PC-3 (cell line): Measurements from ENCODE around the gene EXD3. TPM values are rescaled to one million over a fixed set of nuclear protein-coding genes. Genes with fewer than 3 reads are reported as not detected.

Source experiments
- ATAC-seq: fragments of 200-7000 bp; cut with Tn5 transposase; 2 replicates; pipeline ENCODE4 v1.9.1; 2020; ENCODE audit warnings: mild to moderate bottlenecking, moderate library complexity
- BruUV-seq: library from RNA; stranded (reverse); fragments of 400-500 nt; replicated peaks from 2 replicates; lab custom pipeline; 2021; lab: Mats Ljungman, UMichigan
- CTCF ChIA-PET: fragments of 300-600 bp; sonication (Branson Sonifier 250); formaldehyde crosslinking; loops from one replicate; lab custom pipeline; 2022; ENCODE audit warnings: antibody characterized with exemption; lab: Charles Lee
- POLR2A ChIA-PET: fragments of 300-600 bp; sonication (Branson Sonifier 250); formaldehyde crosslinking; loops from one replicate; lab custom pipeline; 2022; ENCODE audit warnings: antibody characterized with exemption; ENCODE audit not compliant: unreplicated experiment; lab: Charles Lee
- DNase-seq: peaks from one replicate; pipeline ENCODE4 v3.0.0-alpha.2; 2015
- H2AFZ ChIP-seq: fragments of 300-600 bp; sonication (generic); 2 replicates; pipeline ENCODE4 v1.6.0; 2016; ENCODE audit warnings: antibody characterized with exemption, low read length
- H3F3A ChIP-seq: fragments of 300-600 bp; sonication (generic); one replicate; pipeline ENCODE4 v1.6.0; 2017; ENCODE audit warnings: antibody characterized with exemption, low read length, control low read depth, mild to moderate bottlenecking; ENCODE audit not compliant: unreplicated experiment
- H3K27ac ChIP-seq: fragments of 300-600 bp; sonication (generic); 2 replicates; pipeline ENCODE4 v1.5.1; 2016; ENCODE audit warnings: mild to moderate bottlenecking, low read length
- H3K27me3 ChIP-seq: fragments of 300-600 bp; sonication (generic); 2 replicates; pipeline ENCODE4 v1.6.1; 2016; ENCODE audit warnings: low read length, mixed read lengths
- H3K36me3 ChIP-seq: fragments of 300-600 bp; sonication (generic); 2 replicates; pipeline ENCODE4 v1.6.1; 2016; ENCODE audit warnings: low read depth, mixed run types, low read length, mixed read lengths
- H3K4me1 ChIP-seq: fragments of 300-600 bp; sonication (generic); 2 replicates; pipeline ENCODE4 v1.5.1; 2016; ENCODE audit warnings: low read length; ENCODE audit not compliant: insufficient read depth
- H3K4me2 ChIP-seq: fragments of 300-600 bp; sonication (generic); 2 replicates; pipeline ENCODE4 v1.6.0; 2016; ENCODE audit warnings: low read length
- H3K4me3 ChIP-seq: fragments of 300-600 bp; sonication (generic); 2 replicates; pipeline ENCODE4 v1.5.1; 2016; ENCODE audit warnings: mild to moderate bottlenecking, low read length, mixed read lengths
- H3K79me2 ChIP-seq: fragments of 300-600 bp; sonication (generic); 2 replicates; pipeline ENCODE4 v1.6.1; 2017; ENCODE audit warnings: low read length, mixed read lengths
- H3K9ac ChIP-seq: fragments of 300-600 bp; sonication (generic); 2 replicates; pipeline ENCODE4 v1.6.0; 2016; ENCODE audit warnings: mild to moderate bottlenecking, low read length
- H3K9me2 ChIP-seq: fragments of 300-600 bp; sonication (generic); replicated peaks from 2 replicates; pipeline ENCODE4 v1.6.1; 2016; ENCODE audit warnings: mixed run types, low read length, mixed read lengths
- H3K9me3 ChIP-seq: fragments of 300-600 bp; sonication (generic); 2 replicates; pipeline ENCODE4 v1.6.1; 2016; ENCODE audit warnings: low read length, mixed read lengths
- H4K20me1 ChIP-seq: fragments of 300-600 bp; sonication (generic); 2 replicates; pipeline ENCODE4 v1.6.1; 2016; ENCODE audit warnings: low read length, mixed read lengths
- EZH2 ChIP-seq: fragments of 300-600 bp; sonication (generic); IDR thresholded peaks from one replicate; pipeline ENCODE4 v1.6.1; 2017; ENCODE audit warnings: antibody characterized with exemption, mild to moderate bottlenecking, low read length; ENCODE audit not compliant: unreplicated experiment
- EZH2phosphoT487 ChIP-seq: fragments of 300-600 bp; sonication (generic); IDR thresholded peaks from 2 replicates; pipeline ENCODE4 v1.6.1; 2018; ENCODE audit warnings: mild to moderate bottlenecking, antibody characterized with exemption, low read length, borderline replicate concordance
- intact Hi-C: fragments of 100-400 bp; cut with micrococcal nuclease; formaldehyde crosslinking; loops from 2 replicates; pipeline ENCODE4 v1.9.0; 2023
- total RNA-seq: library from RNA; depleted of rRNA; stranded (reverse); fragments of >200 nt; gene quantifications from 2 replicates; pipeline ENCODE4 v1.2.3, GENCODE V29; 2014
- TF ChIP-seq, protein P1 (sequence below): fragments of 300-600 bp; sonication (generic); conservative IDR thresholded peaks from 2 replicates; pipeline ENCODE4 v1.5.1; 2017; ENCODE audit warnings: antibody characterized with exemption, low read depth, mild to moderate bottlenecking, low read length

Gene EXD3
- total RNA-seq, 1 experiment from 2014 or later = 1.9 TPM

DNA sequence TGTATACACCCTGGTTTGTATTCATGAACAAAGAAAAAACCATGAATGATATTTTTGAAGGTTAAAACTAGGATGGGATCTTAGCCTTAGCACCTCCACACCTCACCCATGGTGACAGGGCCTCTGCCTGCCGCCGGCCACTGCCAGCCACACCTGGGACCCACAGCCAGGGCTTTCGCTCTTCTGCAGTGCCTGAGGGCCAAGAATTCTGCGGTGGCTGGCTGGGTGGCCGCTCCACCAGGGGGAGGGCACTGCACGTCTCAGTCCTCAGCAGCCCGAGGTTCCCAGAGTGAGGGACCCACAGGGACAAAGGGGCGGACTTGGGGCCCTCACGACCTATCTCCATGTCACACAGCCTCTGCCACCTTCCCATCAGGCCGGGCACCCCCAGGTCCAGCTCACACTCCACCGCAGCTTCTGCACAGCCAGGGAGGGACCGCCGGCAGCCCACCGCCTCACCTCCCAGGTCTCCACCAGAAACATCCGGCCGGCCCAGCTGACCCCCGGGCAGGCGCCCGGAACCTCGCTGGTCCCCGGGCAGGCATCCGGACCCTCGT, 6.9 kb downstream of the EXD3 start:
- ChIA-PET CTCF (no interaction called here), POLR2A (interaction anchor here (0.6 kb wide), 1 partner anchor 175 kb away, joined by 8 read pairs; no protein-coding TSS in a partner anchor)
- H4K20me1 ChIP-seq = no peaks in the 10 kb centered on the region
- no peak overlapping the region for H3K27ac ChIP-seq
- H2AFZ ChIP-seq = no peak overlapping the region
- no TSS peak for BruUV-seq
- TF ChIP-seq EZH2 (no peak), EZH2phosphoT487 (no peak)
- TF ChIP-seq, protein P1, sequence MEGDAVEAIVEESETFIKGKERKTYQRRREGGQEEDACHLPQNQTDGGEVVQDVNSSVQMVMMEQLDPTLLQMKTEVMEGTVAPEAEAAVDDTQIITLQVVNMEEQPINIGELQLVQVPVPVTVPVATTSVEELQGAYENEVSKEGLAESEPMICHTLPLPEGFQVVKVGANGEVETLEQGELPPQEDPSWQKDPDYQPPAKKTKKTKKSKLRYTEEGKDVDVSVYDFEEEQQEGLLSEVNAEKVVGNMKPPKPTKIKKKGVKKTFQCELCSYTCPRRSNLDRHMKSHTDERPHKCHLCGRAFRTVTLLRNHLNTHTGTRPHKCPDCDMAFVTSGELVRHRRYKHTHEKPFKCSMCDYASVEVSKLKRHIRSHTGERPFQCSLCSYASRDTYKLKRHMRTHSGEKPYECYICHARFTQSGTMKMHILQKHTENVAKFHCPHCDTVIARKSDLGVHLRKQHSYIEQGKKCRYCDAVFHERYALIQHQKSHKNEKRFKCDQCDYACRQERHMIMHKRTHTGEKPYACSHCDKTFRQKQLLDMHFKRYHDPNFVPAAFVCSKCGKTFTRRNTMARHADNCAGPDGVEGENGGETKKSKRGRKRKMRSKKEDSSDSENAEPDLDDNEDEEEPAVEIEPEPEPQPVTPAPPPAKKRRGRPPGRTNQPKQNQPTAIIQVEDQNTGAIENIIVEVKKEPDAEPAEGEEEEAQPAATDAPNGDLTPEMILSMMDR = no peak
- peaks cover 18% of the 10 kb centered on the region for H3K4me1 ChIP-seq
- no peaks in the 10 kb centered on the region for H3F3A ChIP-seq
- H3K4me2 ChIP-seq = no peak overlapping the region
- H3K27me3 ChIP-seq = no peaks in the 10 kb centered on the region
- H3K4me3 ChIP-seq = no peak overlapping the region
- no peak for DNase-seq
- H3K9me3 ChIP-seq = no peaks in the 10 kb centered on the region
- H3K9ac ChIP-seq = no peak overlapping the region
- intact Hi-C loops = no loop called here
- no peak for ATAC-seq
- H3K9me2 ChIP-seq = no peaks in the 10 kb centered on the region
- H3K36me3 ChIP-seq = no peaks in the 10 kb centered on the region
- peaks cover 11% of the 10 kb centered on the region for H3K79me2 ChIP-seq

DNA sequence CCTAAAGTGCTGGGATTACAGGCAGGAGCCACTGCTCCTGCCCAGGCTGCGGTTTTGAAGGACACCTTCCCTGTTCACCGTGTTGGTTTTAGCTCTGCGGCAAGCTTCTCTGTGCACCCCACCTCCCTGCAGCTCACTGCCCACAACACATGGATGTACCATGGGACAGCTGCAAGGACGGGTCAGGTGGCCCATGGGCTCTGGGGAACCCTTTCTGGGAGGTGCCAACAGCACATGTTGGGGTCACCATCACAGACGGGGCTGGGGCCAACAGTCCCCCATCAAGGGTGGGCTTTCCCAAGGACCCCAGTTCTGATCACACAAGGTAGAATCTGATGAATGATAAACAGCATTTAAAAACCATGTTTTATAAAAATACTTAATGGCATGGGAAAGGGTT, 7.5 kb downstream of the EXD3 start:
- Histone ChIP-seq H3K27me3 (no peaks in the 10 kb centered on the region), H4K20me1 (no peaks in the 10 kb centered on the region), H3K9ac (no peak overlapping the region), H3K4me2 (no peak overlapping the region), H3F3A (no peaks in the 10 kb centered on the region), H3K79me2 (peaks cover 8% of the 10 kb centered on the region; the same call in 1 of the 2 replicates), H3K4me1 (peaks cover 21% of the 10 kb centered on the region), H2AFZ (no peak overlapping the region), H3K9me2 (no peaks in the 10 kb centered on the region), H3K27ac (no peak overlapping the region), H3K9me3 (no peaks in the 10 kb centered on the region), H3K4me3 (no peak overlapping the region), H3K36me3 (no peaks in the 10 kb centered on the region)
- ATAC-seq (no peak), DNase-seq (no peak)
- ChIA-PET CTCF (no interaction called here), POLR2A (interaction anchor here (0.6 kb wide), 1 partner anchor 175 kb away, joined by 8 read pairs; no protein-coding TSS in a partner anchor)
- intact Hi-C loops = no loop called here
- TF ChIP-seq, protein P1 = no peak
- TF ChIP-seq EZH2phosphoT487 (no peak), EZH2 (no peak)
- no TSS peak for BruUV-seq

DNA sequence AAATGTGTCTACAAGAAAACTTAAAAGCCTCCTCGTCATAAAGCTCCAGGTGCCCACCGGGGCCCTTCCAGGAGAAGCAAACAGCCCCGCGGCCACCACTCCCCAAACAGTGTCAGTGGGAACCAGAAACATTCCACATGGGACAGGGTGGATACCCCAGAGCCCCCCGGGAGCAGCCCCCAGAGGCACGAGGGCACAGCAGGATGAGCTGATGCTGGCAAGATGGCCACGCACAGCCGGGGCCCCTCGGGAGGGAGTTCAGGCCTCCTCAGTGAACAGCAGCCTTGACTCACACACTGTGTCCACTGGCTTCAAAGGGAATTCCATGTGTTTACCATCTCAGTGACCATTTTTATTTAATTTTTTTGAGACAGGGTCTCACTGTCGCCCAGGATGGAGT, 10.5 kb downstream of the EXD3 start:
- DNase-seq (no peak), ATAC-seq (peak; percentile 34; the same call in 1 of the 2 replicates)
- BruUV-seq = no TSS peak
- H4K20me1 ChIP-seq = no peaks in the 10 kb centered on the region
- H3K36me3 ChIP-seq = no peaks in the 10 kb centered on the region
- TF ChIP-seq, protein P1 = no peak
- TF ChIP-seq EZH2phosphoT487 (no peak), EZH2 (no peak)
- ChIA-PET POLR2A (no interaction called here), CTCF (no interaction called here)
- H3K9me2 ChIP-seq = no peaks in the 10 kb centered on the region
- H3K4me1 ChIP-seq = peaks cover 21% of the 10 kb centered on the region
- no peak overlapping the region for H3K9ac ChIP-seq
- H3F3A ChIP-seq = no peaks in the 10 kb centered on the region
- H2AFZ ChIP-seq = no peak overlapping the region
- no peaks in the 10 kb centered on the region for H3K27me3 ChIP-seq
- intact Hi-C loops = no loop called here
- peaks cover 3% of the 10 kb centered on the region; the same call in 1 of the 2 replicates for H3K79me2 ChIP-seq
- peak overlapping the region; percentile 44 for H3K4me2 ChIP-seq
- no peaks in the 10 kb centered on the region for H3K9me3 ChIP-seq
- peak overlapping the region; percentile 29; the same call in 1 of the 2 replicates for H3K27ac ChIP-seq
- H3K4me3 ChIP-seq = no peak overlapping the region
